Esophagus muscularis mucosa (tissue), 4 donors: ENCODE measurements around the gene PPDPF.

Experiments used
- CTCF ChIP-seq, 3 experiments: fragments of 200-600 bp in 2 of 3; fragments of 450-650 bp in 1 of 3; sonication (generic) in 2 of 3; IDR thresholded peaks; one replicate each; pipeline ENCODE4 v1.5.1; 2017 to 2019; ENCODE audit warnings: antibody characterized with exemption in 3 of 3, mild to moderate bottlenecking in 2 of 3, moderate library complexity in 1 of 3
- EP300 ChIP-seq: sonication (generic); formaldehyde crosslinking; IDR thresholded peaks from one replicate; pipeline ENCODE4 v1.6.1; 2017; ENCODE audit warnings: antibody characterized with exemption
- POLR2A ChIP-seq: fragments of 450-650 bp; IDR thresholded peaks from one replicate; pipeline ENCODE4 v1.6.1; 2017; ENCODE audit warnings: antibody characterized with exemption, moderate library complexity, mild to moderate bottlenecking, low read depth
- POLR2AphosphoS5 ChIP-seq, 2 donors: sonication (generic); formaldehyde crosslinking; IDR thresholded peaks; one replicate each; pipeline ENCODE4 v1.6.1; 2017; ENCODE audit warnings: antibody characterized with exemption in 2 of 2

GRCh38 chr20:63545814-63546213 is 25.2 kb downstream of the PPDPF start:
- TF ChIP-seq CTCF (IDR thresholded peaks at IDR 0.05) (no peak), POLR2AphosphoS5 (IDR thresholded peaks at IDR 0.05) (no peak), EP300 (no peak), POLR2A (no peak)
